Renal pelvis (tissue), 4 donors: Measurements from ENCODE around the gene MATN4. TPM values are rescaled to one million over a fixed set of nuclear protein-coding genes. Genes with fewer than 3 reads are reported as not detected.

Source experiments
- DNase-seq: peaks from one replicate; pipeline ENCODE4 v3.0.0-alpha.2; 2013
- polyA plus RNA-seq, 3 donors: library from polyadenylated mRNA; unstranded; fragments of 120-200 nt; gene quantifications; one replicate each; pipeline ENCODE4 v1.2.1, GENCODE V29; 2013; ENCODE audit not compliant: insufficient read length in 3 of 3

MATN4 gene
- polyA plus RNA-seq, 3 donors, result 0.21 to 0.43 (median 0.34) TPM

GRCh38 chr20:45248609-45249008, 59.5 kb downstream of the MATN4 start:
- DNase-seq, result no peak

GRCh38 chr20:45247865-45248264, 60.2 kb downstream of the MATN4 start:
- no peak for DNase-seq

GRCh38 chr20:45246109-45246508, 62.0 kb downstream of the MATN4 start:
- DNase-seq, result no peak

Other genes with a start within 250 kb of the MATN4 start
- gene KCNS1, start 207.2 kb downstream of the MATN4 start, polyA plus RNA-seq, result under 1 TPM; 0.43 to 0.77 (median 0.55) TPM
- not detected for gene WFDC5, start 193.1 kb downstream of the MATN4 start, polyA plus RNA-seq
- not detected for gene WFDC12, start 183.8 kb downstream of the MATN4 start, polyA plus RNA-seq
- gene PI3, start 133.4 kb downstream of the MATN4 start, polyA plus RNA-seq, result not detected
- under 1 TPM in 1 of 3 donors, not detected in 2; 0.16 TPM for gene SEMG1, start 101.3 kb downstream of the MATN4 start, polyA plus RNA-seq
- under 1 TPM in 1 of 3 donors, not detected in 2; 0.10 TPM for gene SEMG2, start 86.9 kb downstream of the MATN4 start, polyA plus RNA-seq
- gene SLPI, start 53.7 kb downstream of the MATN4 start, polyA plus RNA-seq, result under 1 TPM in 2 of 3 donors, not detected in 1; 0.28 to 0.69 TPM
- gene RBPJL, start 1.5 kb downstream of the MATN4 start, polyA plus RNA-seq, result not detected
- 100 to 1,000 TPM; 136 to 187 (median 157) TPM for gene SDC4, start 40.1 kb upstream of the MATN4 start, polyA plus RNA-seq
- 10 to 100 TPM; 32.0 to 36.5 (median 36.1) TPM for gene SYS1, start 54.9 kb upstream of the MATN4 start, polyA plus RNA-seq
- 1 to 10 TPM; 1.3 to 3.0 (median 2.0) TPM for gene TP53TG5, start 70.0 kb upstream of the MATN4 start, polyA plus RNA-seq
- gene DBNDD2, start 100.0 kb upstream of the MATN4 start, polyA plus RNA-seq, result 10 to 100 TPM; 24.3 to 25.7 (median 24.8) TPM
- gene PIGT, start 107.8 kb upstream of the MATN4 start, polyA plus RNA-seq, result 10 to 100 TPM; 98.2 to 99.1 (median 98.8) TPM
- gene WFDC2, start 161.5 kb upstream of the MATN4 start, polyA plus RNA-seq, result 100 to 1,000 TPM; 204 to 219 (median 205) TPM
- not detected for gene SPINT3, start 207.3 kb upstream of the MATN4 start, polyA plus RNA-seq
- under 1 TPM in 1 of 3 donors, not detected in 2; 0.37 TPM for gene WFDC6, start 231.2 kb upstream of the MATN4 start, polyA plus RNA-seq
- gene EPPIN, start 239.1 kb upstream of the MATN4 start, polyA plus RNA-seq, result under 1 TPM; 0.20 to 0.47 (median 0.36) TPM